K562 (cell line): ENCODE results near the gene MPRIP. TPM values are rescaled to one million over a fixed set of nuclear protein-coding genes. Genes with fewer than 3 reads are reported as not detected.

Experiments
- BCL6 ChIP-seq: fragments of 250-450 bp; sonication (Bioruptor Pico); IDR thresholded peaks from 2 replicates; pipeline ENCODE4 v1.4.0; 2020
- CBX3 ChIP-seq, 2 experiments: IDR thresholded peaks; 1 replicate in 1 of 2; 2 replicates in 1 of 2; pipeline ENCODE4 v1.6.1; 2012; ENCODE audit warnings: inconsistent platforms in 2 of 2, low read length in 2 of 2, borderline replicate concordance in 1 of 2, control low read depth in 1 of 2
- CEBPB ChIP-seq: fragments of 450-650 bp; IDR thresholded peaks from 2 replicates; pipeline ENCODE4 v1.6.1; 2016; ENCODE audit warnings: missing genetic modification characterization, missing compliant biosample characterization
- CTBP1 ChIP-seq: fragments of 450-650 bp; IDR thresholded peaks from 2 replicates; pipeline ENCODE4 v1.6.1; 2016; ENCODE audit warnings: borderline replicate concordance
- E2F5 ChIP-seq: sonication (generic); formaldehyde crosslinking; IDR thresholded peaks from 2 replicates; pipeline ENCODE4 v1.8.0; 2022; ENCODE audit warnings: mild to moderate bottlenecking, missing genetic modification reagents
- ELF1 ChIP-seq: fragments of 200-800 bp; sonication (Bioruptor generic); IDR thresholded peaks from 2 replicates; pipeline ENCODE4 v1.6.1; 2016; ENCODE audit warnings: missing genetic modification characterization, missing compliant biosample characterization
- ETV1 ChIP-seq: fragments of 450-650 bp; conservative IDR thresholded peaks from 2 replicates; pipeline ENCODE4 v1.6.1; 2016; ENCODE audit warnings: missing genetic modification characterization, control low read depth, low read depth, missing compliant biosample characterization
- EZH2 ChIP-seq: IDR thresholded peaks from 2 replicates; pipeline ENCODE4 v1.6.1; 2012; ENCODE audit warnings: low read depth, mild to moderate bottlenecking, inconsistent platforms, low read length, borderline replicate concordance
- GTF2A2 ChIP-seq: IDR thresholded peaks from 2 replicates; pipeline ENCODE4 v1.6.1; 2016; ENCODE audit warnings: mild to moderate bottlenecking, missing genetic modification characterization, missing compliant biosample characterization
- HBP1 ChIP-seq: fragments of 450-650 bp; formaldehyde crosslinking; IDR thresholded peaks from 2 replicates; pipeline ENCODE4 v1.4.0; 2022; ENCODE audit warnings: missing genetic modification characterization
- KDM5B ChIP-seq: fragments of 200-600 bp; sonication (generic); IDR thresholded peaks from 2 replicates; pipeline ENCODE4 v1.6.1; 2012; ENCODE audit warnings: low read depth, mild to moderate bottlenecking, moderate library complexity, low read length, control low read depth, inconsistent platforms; ENCODE audit not compliant: insufficient replicate concordance
- LEF1 ChIP-seq: fragments of 450-650 bp; IDR thresholded peaks from 2 replicates; pipeline ENCODE4 v1.6.1; 2016; ENCODE audit warnings: mild to moderate bottlenecking
- MYC ChIP-seq, 2 experiments: fragments of 250-450 bp in 1 of 2; sonication (Bioruptor Pico) in 1 of 2; IDR thresholded peaks; 2 replicates each; pipeline versions ENCODE4 v1.5.1 to v1.6.1; 2012 to 2021; ENCODE audit warnings: low read depth in 2 of 2, borderline replicate concordance in 1 of 2, improper control_type of control experiment in 1 of 2, low read length in 1 of 2, mild to moderate bottlenecking in 1 of 2, moderate library complexity in 1 of 2
- MYNN ChIP-seq, 2 experiments: sonication (generic); formaldehyde crosslinking in 1 of 2; IDR thresholded peaks; 2 replicates each; pipeline versions ENCODE4 v1.5.0 to v1.6.1; 2016 to 2020; ENCODE audit warnings: antibody characterized with exemption in 1 of 2, missing genetic modification reagents in 1 of 2
- NFXL1 ChIP-seq: fragments of 450-650 bp; formaldehyde crosslinking; IDR thresholded peaks from 2 replicates; pipeline ENCODE4 v1.4.0; 2021; ENCODE audit warnings: mild to moderate bottlenecking
- NR1H2 ChIP-seq: sonication (generic); formaldehyde crosslinking; IDR thresholded peaks from 2 replicates; pipeline ENCODE4 v1.4.0; 2020; ENCODE audit warnings: mild to moderate bottlenecking, missing genetic modification reagents
- PREB ChIP-seq: sonication (generic); formaldehyde crosslinking; IDR thresholded peaks from 2 replicates; pipeline ENCODE4 v1.8.1; 2023; ENCODE audit warnings: mild to moderate bottlenecking, missing genetic modification reagents
- RBFOX2 ChIP-seq: fragments of 200-400 bp; formaldehyde crosslinking; IDR thresholded peaks from 2 replicates; pipeline ENCODE4 v1.6.1; 2017; ENCODE audit warnings: low read depth, mild to moderate bottlenecking, low read length, moderate library complexity
- RCOR1 ChIP-seq, 2 experiments: IDR thresholded peaks; 2 replicates each; pipeline ENCODE4 v1.6.1; 2012; ENCODE audit warnings: low read depth in 2 of 2, low read length in 2 of 2, borderline replicate concordance in 1 of 2, improper control_type of control experiment in 1 of 2
- SRSF1 ChIP-seq: fragments of 200-400 bp; formaldehyde crosslinking; IDR thresholded peaks from 2 replicates; pipeline ENCODE4 v1.6.1; 2017; ENCODE audit warnings: mild to moderate bottlenecking, low read depth, low read length, moderate library complexity
- TRIM28 ChIP-seq: fragments of 450-650 bp; IDR thresholded peaks from 2 replicates; pipeline ENCODE4 v1.6.1; 2017
- ZKSCAN1 ChIP-seq: fragments of 150-350 bp; IDR thresholded peaks from 2 replicates; pipeline ENCODE4 v1.6.1; 2016; ENCODE audit warnings: low read depth, low read length
- ZNF639 ChIP-seq, 2 experiments: fragments of 200-800 bp in 1 of 2; sonication (Bioruptor generic) in 1 of 2; sonication (generic) in 1 of 2; formaldehyde crosslinking in 1 of 2; IDR thresholded peaks in 1 of 2; conservative IDR thresholded peaks in 1 of 2; 2 replicates each; pipeline versions ENCODE4 v1.5.0 to v1.6.1; 2016 to 2020; ENCODE audit warnings: missing compliant biosample characterization in 1 of 2, missing genetic modification characterization in 1 of 2, missing genetic modification reagents in 1 of 2
- polyA plus RNA-seq, 8 experiments: library from polyadenylated mRNA; depleted of rRNA in 4 of 8; stranded (reverse) in 5 of 8; unstranded in 3 of 8; fragments of >200 nt; fragmentation: Nextera tagmentation in 2 of 8; fragmentation: Illumina TruSeq in 1 of 8; extraction: Ambion mirVana in 2 of 8; extraction: Trizol in 1 of 8; gene quantifications; 2 replicates each; pipeline versions ENCODE4 v1.2.1 to v1.2.3, GENCODE V29; 2011 to 2014; ENCODE audit warnings: inconsistent platforms in 1 of 8, missing spikeins in 1 of 8
- total RNA-seq, 7 experiments: library from RNA; depleted of rRNA in 6 of 7; stranded (reverse); fragments of >200 nt in 6 of 7; fragmentation: Illumina TruSeq in 2 of 7; extraction: Trizol in 2 of 7; gene quantifications; 2 replicates each; pipeline versions ENCODE4 v1.2.1 to v1.2.3, GENCODE V29; 2011 to 2021; ENCODE audit warnings: low replicate concordance in 1 of 7

MPRIP gene
- total and polyA plus RNA-seq, 9 of the 15 experiments (the other 6 are each of a cell fraction or from before 2014, with no cell fraction given) = 10.0 to 72.6 (median 30.1) TPM

- TF ChIP-seq RBFOX2 (peak; percentile 74), TRIM28 (no peak), EZH2 (no peak), PREB (CRISPR knock-in tag) (no peak), NR1H2 (no peak), BCL6 (CRISPR knock-in tag) (no peak), RCOR1 (IDR thresholded peaks at IDR 0.05; ENCODE audit: borderline replicate concordance in 1 of 2, low read depth in 2 of 2, low read length in 2 of 2) (peak in 1 of 2 experiments; percentile 10; a peak in 1 of 4 replicates), LEF1 (no peak), ELF1 (tag) (no peak), HBP1 (CRISPR knock-in tag) (no peak), SRSF1 (no peak), CEBPB (no peak), GTF2A2 (no peak), MYNN (IDR thresholded peaks at IDR 0.05) (no peak; the same call in 1 of the 2 replicates), MYNN (CRISPR knock-in tag; IDR thresholded peaks at IDR 0.05) (no peak), ZKSCAN1 (no peak), MYC (IDR thresholded peaks at IDR 0.05; ENCODE audit: low read depth, low read length) (peak; percentile 99), MYC (CRISPR knock-in tag; IDR thresholded peaks at IDR 0.05; ENCODE audit: borderline replicate concordance, low read depth) (peak; percentile 48; the same call in 1 of the 2 replicates), E2F5 (no peak), KDM5B (peak; percentile 46), NFXL1 (CRISPR knock-in tag) (no peak), ZNF639 (CRISPR knock-in tag; conservative IDR thresholded peaks at IDR 0.05 in 1 of 2, IDR thresholded peaks at IDR 0.05 in 1 of 2) (no peak), CTBP1 (peak; percentile 67; the same call in 1 of the 2 replicates), CBX3 (IDR thresholded peaks at IDR 0.05; ENCODE audit: borderline replicate concordance in 1 of 2, low read length in 2 of 2) (no peak), ETV1 (no peak)
Observed at GRCh38 chr17:17206124-17206912, 164.1 kb downstream of the MPRIP start, which contains the start of gene PLD6 (continued).
